Retinal pigment epithelial cell (primary cell): Measurements from ENCODE around the gene GUCY1A1.

Experiments used
- DNase-seq: peaks from one replicate; pipeline ENCODE4 v3.0.0-alpha.2; 2010; ENCODE audit warnings: low read depth
- H3K4me3 ChIP-seq: 2 replicates; pipeline ENCODE4 v1.5.1; 2011; ENCODE audit warnings: mild to moderate bottlenecking, low read length, control low read depth, moderate library complexity
- TF ChIP-seq, protein P1 (sequence below): conservative IDR thresholded peaks from 2 replicates; pipeline ENCODE4 v1.5.1; 2011; ENCODE audit warnings: low read depth, low read length, control low read depth, inconsistent platforms

The GUCY1A1 gene

DNA sequence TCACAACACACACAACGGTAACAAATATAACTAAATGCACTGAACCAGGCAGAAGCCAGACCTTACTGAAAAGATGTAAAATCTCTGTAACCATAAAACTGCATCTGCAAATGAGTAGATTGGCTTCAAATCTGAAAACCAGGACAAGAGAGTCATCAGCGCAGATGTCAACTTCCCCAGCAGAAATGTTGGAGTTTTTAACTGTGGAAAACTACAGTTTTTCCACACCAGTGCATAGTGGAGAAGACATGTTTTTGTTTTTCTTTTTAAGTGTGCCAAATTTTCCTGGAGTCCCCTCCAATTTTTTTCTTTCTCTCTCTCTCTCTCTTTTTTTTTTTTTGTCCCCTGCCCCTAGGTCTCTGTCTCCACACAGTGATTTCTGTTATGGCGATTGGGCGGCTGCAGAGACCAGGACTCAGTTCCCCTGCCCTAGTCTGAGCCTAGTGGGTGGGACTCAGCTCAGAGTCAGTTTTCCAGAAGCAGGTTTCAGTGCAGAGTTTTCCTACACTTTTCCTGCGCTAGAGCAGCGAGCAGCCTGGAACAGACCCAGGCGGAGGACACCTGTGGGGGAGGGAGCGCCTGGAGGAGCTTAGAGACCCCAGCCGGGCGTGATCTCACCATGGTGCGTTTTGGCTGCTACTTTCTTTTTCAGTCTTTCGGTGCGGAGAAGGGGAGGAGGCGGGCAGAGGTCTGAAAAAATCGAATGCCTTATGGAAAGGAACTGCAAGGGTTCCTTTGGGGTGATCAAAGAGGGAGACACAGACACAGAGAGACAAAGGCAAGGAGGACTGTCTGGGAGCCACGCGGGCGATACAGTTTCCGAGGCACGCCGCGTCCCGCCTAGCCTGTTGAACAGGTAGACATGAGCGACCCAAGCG, at the start of gene GUCY1A1:
GUCY1A1 (plus strand) TSS at position 505 of the 878 bp plus-strand sequence. CDS start 30,020 bp downstream, outside the sequence.
- TF ChIP-seq, protein P1, sequence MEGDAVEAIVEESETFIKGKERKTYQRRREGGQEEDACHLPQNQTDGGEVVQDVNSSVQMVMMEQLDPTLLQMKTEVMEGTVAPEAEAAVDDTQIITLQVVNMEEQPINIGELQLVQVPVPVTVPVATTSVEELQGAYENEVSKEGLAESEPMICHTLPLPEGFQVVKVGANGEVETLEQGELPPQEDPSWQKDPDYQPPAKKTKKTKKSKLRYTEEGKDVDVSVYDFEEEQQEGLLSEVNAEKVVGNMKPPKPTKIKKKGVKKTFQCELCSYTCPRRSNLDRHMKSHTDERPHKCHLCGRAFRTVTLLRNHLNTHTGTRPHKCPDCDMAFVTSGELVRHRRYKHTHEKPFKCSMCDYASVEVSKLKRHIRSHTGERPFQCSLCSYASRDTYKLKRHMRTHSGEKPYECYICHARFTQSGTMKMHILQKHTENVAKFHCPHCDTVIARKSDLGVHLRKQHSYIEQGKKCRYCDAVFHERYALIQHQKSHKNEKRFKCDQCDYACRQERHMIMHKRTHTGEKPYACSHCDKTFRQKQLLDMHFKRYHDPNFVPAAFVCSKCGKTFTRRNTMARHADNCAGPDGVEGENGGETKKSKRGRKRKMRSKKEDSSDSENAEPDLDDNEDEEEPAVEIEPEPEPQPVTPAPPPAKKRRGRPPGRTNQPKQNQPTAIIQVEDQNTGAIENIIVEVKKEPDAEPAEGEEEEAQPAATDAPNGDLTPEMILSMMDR, result no peak
- H3K4me3 ChIP-seq, result peak within 1 kb of the TSS; percentile 58
- DNase-seq, result no peak

GRCh38 chr4:155617296-155617695, 49.4 kb upstream of the GUCY1A1 start:
- DNase-seq, result peak; percentile 74
- no peak overlapping the region for H3K4me3 ChIP-seq
- TF ChIP-seq, protein P1, result no peak

DNA sequence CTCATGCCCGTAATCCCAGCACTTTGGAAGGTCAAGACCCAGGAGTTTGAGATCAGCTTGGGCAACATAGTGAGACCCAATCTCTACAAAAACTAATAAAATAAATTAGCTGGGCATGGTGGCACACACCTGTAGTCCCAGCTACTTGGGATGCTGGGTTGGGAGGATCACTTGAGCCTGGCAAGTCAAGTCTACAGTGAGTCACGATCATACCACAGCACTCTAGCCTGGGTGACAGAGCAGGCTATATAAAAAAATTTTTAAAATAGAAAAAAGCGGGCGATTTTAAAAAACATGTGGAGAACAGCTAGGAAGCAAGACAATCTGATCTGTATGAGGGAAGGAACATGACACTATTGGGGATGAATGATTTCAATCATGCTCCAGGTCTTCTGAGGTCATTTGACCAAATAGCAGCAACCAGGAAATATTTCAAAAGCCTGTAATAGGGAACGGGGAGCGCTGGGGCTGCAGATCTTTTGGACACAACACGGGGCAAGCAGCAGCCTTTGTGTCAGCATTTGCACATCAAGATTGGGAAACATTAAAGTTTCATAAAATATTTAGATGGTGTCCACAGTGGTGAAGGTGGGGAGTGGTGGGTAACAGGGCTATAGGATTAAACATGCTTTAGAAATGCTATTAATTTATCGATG, 48.3 kb upstream of the GUCY1A1 start:
- TF ChIP-seq, protein P1, result no peak
- no peak overlapping the region for H3K4me3 ChIP-seq
- no peak for DNase-seq

GRCh38 chr4:155620637-155621036, 46.0 kb upstream of the GUCY1A1 start:
- H3K4me3 ChIP-seq, result no peak overlapping the region
- TF ChIP-seq, protein P1, result no peak
- DNase-seq, result no peak

DNA sequence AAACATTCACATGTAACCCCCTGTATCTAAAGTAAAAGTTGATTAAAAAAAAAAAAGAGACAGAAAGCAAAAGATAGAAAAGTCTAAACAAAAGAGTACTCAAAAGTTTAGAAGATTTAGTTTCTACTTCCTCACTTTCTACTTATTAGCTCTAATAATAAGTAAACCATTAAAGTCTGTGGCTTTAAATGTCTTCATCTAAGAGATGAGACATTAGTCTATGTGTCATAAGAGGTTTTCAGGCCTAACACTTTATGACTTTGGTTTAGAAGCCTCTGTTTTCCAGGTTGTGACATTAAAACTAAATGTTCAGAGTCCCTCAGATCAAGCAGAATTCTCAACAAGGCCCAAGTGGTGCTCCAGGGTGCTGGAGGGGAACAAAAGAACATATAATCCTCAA, 42.2 kb upstream of the GUCY1A1 start:
- DNase-seq, result no peak
- H3K4me3 ChIP-seq, result no peak overlapping the region

DNA sequence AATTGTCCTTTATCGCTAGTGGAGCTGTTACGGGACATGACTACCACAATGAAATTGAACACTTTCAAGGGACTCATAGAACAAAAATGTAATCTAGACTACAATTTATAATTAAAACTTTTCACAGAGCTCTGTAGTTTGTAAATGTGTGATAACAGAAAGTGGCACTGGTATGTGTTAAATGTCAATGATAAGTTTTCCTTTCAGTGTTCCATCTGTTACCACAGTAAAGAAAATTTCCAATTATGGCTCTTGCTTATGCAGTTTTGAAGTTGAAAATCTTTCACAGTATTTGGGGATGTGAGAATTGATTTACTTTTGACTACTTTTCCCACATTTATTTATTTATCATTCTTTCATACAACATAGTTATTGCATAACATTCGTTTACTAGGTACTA, 40.1 kb upstream of the GUCY1A1 start:
- no peak overlapping the region for H3K4me3 ChIP-seq
- TF ChIP-seq, protein P1, result no peak
- DNase-seq, result no peak

More for the DNA sequence above, 42.2 kb upstream of the GUCY1A1 start:
- TF ChIP-seq, protein P1, result no peak
